Transverse colon (tissue), 4 donors: ENCODE measurements around the gene GLYR1.

Experiments used
- CTCF ChIP-seq, 5 experiments: fragments of 200-600 bp in 3 of 5; fragments of 450-650 bp in 2 of 5; sonication (generic) in 3 of 5; IDR thresholded peaks; 1 replicate in 2 of 5; 2 replicates in 3 of 5; pipeline ENCODE4 v1.5.1; 2016 to 2017; ENCODE audit warnings: antibody characterized with exemption in 5 of 5, inconsistent platforms in 3 of 5, mild to moderate bottlenecking in 2 of 5, moderate library complexity in 1 of 5
- EP300 ChIP-seq: sonication (generic); formaldehyde crosslinking; IDR thresholded peaks from one replicate; pipeline ENCODE4 v1.6.1; 2017; ENCODE audit warnings: antibody characterized with exemption, low read depth
- POLR2A ChIP-seq: fragments of 450-650 bp; IDR thresholded peaks from one replicate; pipeline ENCODE4 v1.6.1; 2016; ENCODE audit warnings: antibody characterized with exemption, mild to moderate bottlenecking, moderate library complexity
- POLR2AphosphoS5 ChIP-seq, 3 donors: sonication (generic); formaldehyde crosslinking; IDR thresholded peaks; one replicate each; pipeline ENCODE4 v1.6.1; 2016; ENCODE audit warnings: antibody characterized with exemption in 3 of 3

GRCh38 chr16:4837733-4838501, 9.2 kb downstream of the GLYR1 start:
- TF ChIP-seq CTCF (IDR thresholded peaks at IDR 0.05), result no peak
- no peak for TF ChIP-seq POLR2AphosphoS5 (IDR thresholded peaks at IDR 0.05)
- no peak for TF ChIP-seq EP300
- TF ChIP-seq POLR2A, result no peak
